ENCODE results near the gene ASPSCR1. TPM values are rescaled to one million over a fixed set of nuclear protein-coding genes. Genes with fewer than 3 reads are reported as not detected.
"Not testable (repeated sequence)": the region's sequence is repeated elsewhere in the genome, so short reads cannot be mapped to it uniquely, and the experiment has no call there.

ASPSCR1 gene
- total and polyA plus RNA-seq, 10 of the 15 experiments (the other 5 are each of a cell fraction or from before 2014, with no cell fraction given) = 1.5 to 48.4 (median 25.4) TPM

DNA sequence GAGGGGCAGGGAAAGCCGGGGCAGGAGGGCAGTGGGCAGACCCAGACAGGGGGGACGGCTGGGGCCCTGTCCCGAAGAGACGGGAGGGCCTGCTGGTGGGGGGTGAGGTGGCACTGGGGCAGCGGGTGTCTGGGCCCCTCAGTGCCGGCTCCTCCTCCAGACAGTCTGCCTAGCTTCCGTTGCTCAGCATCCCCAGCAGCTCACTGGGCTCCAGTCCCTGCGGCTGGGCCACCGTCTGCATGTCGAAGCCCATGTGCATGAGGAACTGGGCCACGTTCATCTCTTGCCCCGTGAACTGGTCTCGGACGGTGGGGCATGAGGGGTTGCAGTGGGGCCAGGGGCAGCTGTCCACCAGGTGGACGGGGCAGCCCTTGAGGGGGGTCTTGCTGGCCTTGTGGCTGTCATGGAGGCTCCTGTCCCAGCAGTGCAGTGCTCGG is 24.6 kb upstream of the ASPSCR1 start:
- H3K9ac ChIP-seq (ENCODE audit: control insufficient read depth, insufficient read depth, low read length) = no peak overlapping the region
- TF ChIP-seq, protein P1, sequence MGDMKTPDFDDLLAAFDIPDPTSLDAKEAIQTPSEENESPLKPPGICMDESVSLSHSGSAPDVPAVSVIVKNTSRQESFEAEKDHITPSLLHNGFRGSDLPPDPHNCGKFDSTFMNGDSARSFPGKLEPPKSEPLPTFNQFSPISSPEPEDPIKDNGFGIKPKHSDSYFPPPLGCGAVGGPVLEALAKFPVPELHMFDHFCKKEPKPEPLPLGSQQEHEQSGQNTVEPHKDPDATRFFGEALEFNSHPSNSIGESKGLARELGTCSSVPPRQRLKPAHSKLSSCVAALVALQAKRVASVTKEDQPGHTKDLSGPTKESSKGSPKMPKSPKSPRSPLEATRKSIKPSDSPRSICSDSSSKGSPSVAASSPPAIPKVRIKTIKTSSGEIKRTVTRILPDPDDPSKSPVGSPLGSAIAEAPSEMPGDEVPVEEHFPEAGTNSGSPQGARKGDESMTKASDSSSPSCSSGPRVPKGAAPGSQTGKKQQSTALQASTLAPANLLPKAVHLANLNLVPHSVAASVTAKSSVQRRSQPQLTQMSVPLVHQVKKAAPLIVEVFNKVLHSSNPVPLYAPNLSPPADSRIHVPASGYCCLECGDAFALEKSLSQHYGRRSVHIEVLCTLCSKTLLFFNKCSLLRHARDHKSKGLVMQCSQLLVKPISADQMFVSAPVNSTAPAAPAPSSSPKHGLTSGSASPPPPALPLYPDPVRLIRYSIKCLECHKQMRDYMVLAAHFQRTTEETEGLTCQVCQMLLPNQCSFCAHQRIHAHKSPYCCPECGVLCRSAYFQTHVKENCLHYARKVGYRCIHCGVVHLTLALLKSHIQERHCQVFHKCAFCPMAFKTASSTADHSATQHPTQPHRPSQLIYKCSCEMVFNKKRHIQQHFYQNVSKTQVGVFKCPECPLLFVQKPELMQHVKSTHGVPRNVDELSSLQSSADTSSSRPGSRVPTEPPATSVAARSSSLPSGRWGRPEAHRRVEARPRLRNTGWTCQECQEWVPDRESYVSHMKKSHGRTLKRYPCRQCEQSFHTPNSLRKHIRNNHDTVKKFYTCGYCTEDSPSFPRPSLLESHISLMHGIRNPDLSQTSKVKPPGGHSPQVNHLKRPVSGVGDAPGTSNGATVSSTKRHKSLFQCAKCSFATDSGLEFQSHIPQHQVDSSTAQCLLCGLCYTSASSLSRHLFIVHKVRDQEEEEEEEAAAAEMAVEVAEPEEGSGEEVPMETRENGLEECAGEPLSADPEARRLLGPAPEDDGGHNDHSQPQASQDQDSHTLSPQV (IDR thresholded peaks at IDR 0.05) = no peak
- TF ChIP-seq MTA3 (IDR thresholded peaks at IDR 0.05; ENCODE audit: borderline replicate concordance, low read length) (no peak), POLR2A (IDR thresholded peaks at IDR 0.05; ENCODE audit: low read depth, low read length) (no peak)
- intact Hi-C loops (cut with micrococcal nuclease; ENCODE audit: unreplicated experiment) = no loop called here
- no peaks in the 10 kb centered on the region for H3K36me3 ChIP-seq (ENCODE audit: control insufficient read depth in 2 of 2, insufficient read depth in 2 of 2, low read length in 1 of 2)
- ChIA-PET CTCF (interaction anchor here (1.1 to 2.0 kb wide), 2 partner anchors 69 to 83 kb away, joined by 3 to 11 read pairs; partner anchors contain the start of gene CENPX), RAD21 (ENCODE audit: unreplicated experiment) (no interaction called here), SMC1A (ENCODE audit: uncharacterized antibody, unreplicated experiment) (interaction anchor here (0.5 to 0.6 kb wide), 2 partner anchors 184 to 224 kb away, joined by 3 read pairs; no protein-coding TSS in a partner anchor), POLR2A (interaction anchor here (0.6 kb wide), 1 partner anchor 680 kb away, joined by 3 read pairs; no protein-coding TSS in a partner anchor)
- H3K4me3 ChIP-seq = no peak overlapping the region
- H3K27ac ChIP-seq (ENCODE audit: control insufficient read depth, insufficient read depth) = no peak overlapping the region
- in situ Hi-C loops (cut with MboI) = no loop called here
- H3K4me2 ChIP-seq (ENCODE audit: control insufficient read depth, insufficient read depth) = no peak overlapping the region
- H4K20me1 ChIP-seq (ENCODE audit: control insufficient read depth, insufficient read depth) = no peaks in the 10 kb centered on the region
- DNase-seq (ENCODE audit: low read depth, low spot score) (no peak), FAIRE-seq (no peak), ATAC-seq (no peak)
- no peaks in the 10 kb centered on the region for H3K27me3 ChIP-seq (replicated peaks in 1 of 2; ENCODE audit: control insufficient read depth in 2 of 2, insufficient read depth in 2 of 2, low read length in 1 of 2)
- BruUV-seq (replicated peaks) = no TSS peak
- WGBS (ENCODE audit: insufficient coverage, insufficient replicate concordance, low lambda C conversion rate, missing lambda C conversion rate) = 55% methylated on average over 11 of the region's 16 CpGs
- no peaks in the 10 kb centered on the region for H3K4me1 ChIP-seq (ENCODE audit: control insufficient read depth, insufficient read depth, low read length)
- H3K9me3 ChIP-seq (replicated peaks; ENCODE audit: control insufficient read depth, insufficient read depth, low read length) = no peaks in the 10 kb centered on the region
- H2AFZ ChIP-seq (ENCODE audit: control insufficient read depth, low read depth, low read length) = no peak overlapping the region
- no peaks in the 10 kb centered on the region for H3K79me2 ChIP-seq (ENCODE audit: control insufficient read depth, insufficient read depth, low read length)

DNA sequence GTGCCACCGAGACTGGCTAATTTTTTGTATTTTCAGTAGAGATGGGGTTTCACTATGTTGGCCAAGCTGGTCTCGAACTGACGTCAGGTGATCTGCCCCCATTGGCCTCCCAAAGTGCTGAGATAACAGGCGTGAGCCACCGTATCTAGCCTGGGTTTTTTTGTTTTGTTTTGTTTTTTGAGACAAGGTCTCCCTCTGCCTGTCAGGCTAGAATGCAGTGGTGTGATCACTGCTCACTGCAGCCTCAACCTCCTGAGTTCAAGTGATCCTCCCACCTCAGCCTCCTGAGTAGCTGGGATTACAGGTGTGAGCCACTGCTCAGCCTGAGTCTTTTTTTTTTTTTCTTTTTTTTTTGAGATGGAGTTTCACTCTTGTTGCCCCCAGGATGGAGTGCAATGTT is 24.0 kb upstream of the ASPSCR1 start:
- RAD21 ChIA-PET (ENCODE audit: unreplicated experiment) = interaction anchor here (1.2 kb wide), 1 partner anchor 67 kb away, joined by 8 read pairs; no protein-coding TSS in a partner anchor
- FAIRE-seq; H3K4me1 ChIP-seq (ENCODE audit: control insufficient read depth, insufficient read depth, low read length); H3K4me3 ChIP-seq; H4K20me1 ChIP-seq (ENCODE audit: control insufficient read depth, insufficient read depth); H3K79me2 ChIP-seq (ENCODE audit: control insufficient read depth, insufficient read depth, low read length); in situ Hi-C loops (cut with MboI); BruUV-seq (replicated peaks); DNase-seq (ENCODE audit: low read depth, low spot score); intact Hi-C loops (cut with micrococcal nuclease; ENCODE audit: unreplicated experiment); H3K27me3 ChIP-seq (replicated peaks in 1 of 2; ENCODE audit: control insufficient read depth in 2 of 2, insufficient read depth in 2 of 2, low read length in 1 of 2); H3K36me3 ChIP-seq (ENCODE audit: control insufficient read depth in 2 of 2, insufficient read depth in 2 of 2, low read length in 1 of 2); H2AFZ ChIP-seq (ENCODE audit: control insufficient read depth, low read depth, low read length); H3K4me2 ChIP-seq (ENCODE audit: control insufficient read depth, insufficient read depth); H3K9ac ChIP-seq (ENCODE audit: control insufficient read depth, insufficient read depth, low read length); H3K9me3 ChIP-seq (replicated peaks; ENCODE audit: control insufficient read depth, insufficient read depth, low read length); H3K27ac ChIP-seq (ENCODE audit: control insufficient read depth, insufficient read depth): not testable (repeated sequence)
- CTCF ChIA-PET = interaction anchor here (0.8 to 2.0 kb wide), 3 partner anchors 68 to 138 kb away, joined by 3 to 11 read pairs (median 3); partner anchors contain the start of gene CENPX
- peak; percentile 30; the same call in 1 of the 3 replicates for ATAC-seq
- POLR2A ChIA-PET = interaction anchor here (0.6 to 0.7 kb wide), 2 partner anchors 245 to 679 kb away, joined by 3 to 6 read pairs; no protein-coding TSS in a partner anchor
- 27% methylated on average over 5 of the region's 5 CpGs for WGBS (ENCODE audit: insufficient coverage, insufficient replicate concordance, low lambda C conversion rate, missing lambda C conversion rate)
- SMC1A ChIA-PET (ENCODE audit: uncharacterized antibody, unreplicated experiment) = interaction anchor here (0.6 to 0.8 kb wide), 2 partner anchors 19 to 224 kb away, joined by 3 read pairs; no protein-coding TSS in a partner anchor
